ENCODE measurements around the gene PITPNM1. TPM values are rescaled to one million over a fixed set of nuclear protein-coding genes. Genes with fewer than 3 reads are reported as not detected.

Gene PITPNM1
- total RNA-seq, 1 donor from 2014 or later: 50.8 TPM

- TF ChIP-seq, protein P1, sequence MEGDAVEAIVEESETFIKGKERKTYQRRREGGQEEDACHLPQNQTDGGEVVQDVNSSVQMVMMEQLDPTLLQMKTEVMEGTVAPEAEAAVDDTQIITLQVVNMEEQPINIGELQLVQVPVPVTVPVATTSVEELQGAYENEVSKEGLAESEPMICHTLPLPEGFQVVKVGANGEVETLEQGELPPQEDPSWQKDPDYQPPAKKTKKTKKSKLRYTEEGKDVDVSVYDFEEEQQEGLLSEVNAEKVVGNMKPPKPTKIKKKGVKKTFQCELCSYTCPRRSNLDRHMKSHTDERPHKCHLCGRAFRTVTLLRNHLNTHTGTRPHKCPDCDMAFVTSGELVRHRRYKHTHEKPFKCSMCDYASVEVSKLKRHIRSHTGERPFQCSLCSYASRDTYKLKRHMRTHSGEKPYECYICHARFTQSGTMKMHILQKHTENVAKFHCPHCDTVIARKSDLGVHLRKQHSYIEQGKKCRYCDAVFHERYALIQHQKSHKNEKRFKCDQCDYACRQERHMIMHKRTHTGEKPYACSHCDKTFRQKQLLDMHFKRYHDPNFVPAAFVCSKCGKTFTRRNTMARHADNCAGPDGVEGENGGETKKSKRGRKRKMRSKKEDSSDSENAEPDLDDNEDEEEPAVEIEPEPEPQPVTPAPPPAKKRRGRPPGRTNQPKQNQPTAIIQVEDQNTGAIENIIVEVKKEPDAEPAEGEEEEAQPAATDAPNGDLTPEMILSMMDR (IDR thresholded peaks at IDR 0.05; ENCODE audit: insufficient read depth, low read length, poor library complexity, severe bottlenecking): no peak
- no peaks in the 10 kb centered on the region for H3K27me3 ChIP-seq (ENCODE audit: control insufficient read depth, insufficient read depth, low read length)
- H3K4me3 ChIP-seq (ENCODE audit: low read depth, low read length): no peak overlapping the region
- DNase-seq (ENCODE audit: low read depth): no peak
- no peaks in the 10 kb centered on the region for H3K36me3 ChIP-seq (ENCODE audit: control insufficient read depth, insufficient read depth, low read length)
Observed at GRCh38 chr11:67448220-67448609, 56.9 kb downstream of the PITPNM1 start.

- DNase-seq (ENCODE audit: low read depth): no peak
Observed at GRCh38 chr11:67445515-67445914, 59.6 kb downstream of the PITPNM1 start.

DNA sequence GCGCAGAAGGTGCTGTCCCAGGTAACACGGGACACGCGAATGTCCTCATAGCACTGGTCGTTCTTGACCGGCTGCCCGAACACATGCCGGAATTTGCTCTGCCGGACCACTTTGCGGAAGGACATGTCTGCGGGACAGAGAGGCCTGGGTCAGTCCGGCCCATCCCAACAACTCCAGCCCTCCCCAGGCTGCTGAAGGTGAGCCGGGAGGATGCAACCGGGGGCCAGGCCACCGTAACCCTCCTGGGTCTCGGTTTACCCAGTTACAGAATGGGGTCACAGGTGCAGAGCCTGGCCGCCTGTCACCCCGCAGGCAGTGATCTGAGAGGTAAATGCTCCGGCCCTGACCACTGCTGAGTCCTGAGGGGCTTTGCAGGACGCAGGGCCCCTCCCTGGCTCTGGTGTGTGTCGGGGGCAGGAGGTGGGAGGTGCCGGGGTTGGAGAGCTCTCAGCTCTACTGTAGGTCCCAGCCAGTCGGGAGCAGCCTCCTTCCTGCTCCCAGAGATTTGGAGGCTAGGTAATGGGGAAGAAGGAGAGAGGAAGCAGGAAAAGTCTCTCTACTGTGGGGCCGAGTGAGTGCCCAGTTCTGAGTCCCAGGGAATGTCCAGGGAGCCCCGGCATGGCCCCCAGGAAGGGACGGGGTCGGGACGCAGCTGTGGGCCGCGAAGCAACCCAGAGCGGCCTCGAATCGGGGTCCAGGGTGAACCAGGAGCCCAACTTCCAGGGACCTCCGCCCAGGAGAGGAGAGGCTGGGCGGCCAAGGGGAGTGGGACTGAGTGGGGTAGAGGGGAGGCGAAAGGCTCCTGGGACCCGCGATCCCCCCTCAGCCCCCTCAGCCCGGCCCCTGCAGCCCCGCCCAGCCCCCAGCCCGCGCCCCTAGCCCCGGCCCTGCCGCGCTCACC, 62.4 kb downstream of the PITPNM1 start:
- Histone ChIP-seq H3K36me3 (ENCODE audit: control insufficient read depth, insufficient read depth, low read length) (peaks cover 2% of the 10 kb centered on the region), H3K27me3 (ENCODE audit: control insufficient read depth, insufficient read depth, low read length) (no peaks in the 10 kb centered on the region), H3K4me3 (ENCODE audit: low read depth, low read length) (peak overlapping the region; percentile 94)
- no peak for DNase-seq (ENCODE audit: low read depth)
- TF ChIP-seq, protein P1 (IDR thresholded peaks at IDR 0.05; ENCODE audit: insufficient read depth, low read length, poor library complexity, severe bottlenecking): no peak

More at GRCh38 chr11:67445515-67445914, 59.6 kb downstream of the PITPNM1 start:
- TF ChIP-seq, protein P1 (IDR thresholded peaks at IDR 0.05; ENCODE audit: insufficient read depth, low read length, poor library complexity, severe bottlenecking): no peak
- H3K27me3 ChIP-seq (ENCODE audit: control insufficient read depth, insufficient read depth, low read length): no peaks in the 10 kb centered on the region
- no peak overlapping the region for H3K4me3 ChIP-seq (ENCODE audit: low read depth, low read length)
- H3K36me3 ChIP-seq (ENCODE audit: control insufficient read depth, insufficient read depth, low read length): no peaks in the 10 kb centered on the region

Other genes with a start within 250 kb of the PITPNM1 start
- 46.4 and 51.3 TPM in 2 replicates for gene GRK2, start 238.9 kb downstream of the PITPNM1 start, total RNA-seq
- 36.6 and 48.5 TPM in 2 replicates for gene ANKRD13D, start 216.1 kb downstream of the PITPNM1 start, total RNA-seq
- gene SSH3, start 201.8 kb downstream of the PITPNM1 start, total RNA-seq: 37.2 and 39.9 TPM in 2 replicates
- gene POLD4, start 151.8 kb downstream of the PITPNM1 start, total RNA-seq: 70.7 and 75.5 TPM in 2 replicates
- gene CLCF1, start 131.8 kb downstream of the PITPNM1 start, total RNA-seq: 33.1 and 34.3 TPM in 2 replicates
- 8.3 and 13.6 TPM in 2 replicates for gene RAD9A, start 113.4 kb downstream of the PITPNM1 start, total RNA-seq
- 309 and 319 TPM in 2 replicates for gene PPP1CA, start 103.5 kb downstream of the PITPNM1 start, total RNA-seq
- gene TBC1D10C, start 101.3 kb downstream of the PITPNM1 start, total RNA-seq: 0.84 and 1.0 TPM in 2 replicates
- gene CARNS1, start 89.7 kb downstream of the PITPNM1 start, total RNA-seq: 0.21 and 0.27 TPM in 2 replicates
- gene RPS6KB2, start 76.9 kb downstream of the PITPNM1 start, total RNA-seq: 64.6 and 86.5 TPM in 2 replicates
- 2.5 and 3.0 TPM in 2 replicates for gene PTPRCAP, start 67.7 kb downstream of the PITPNM1 start, total RNA-seq
- 136 and 153 TPM in 2 replicates for gene CORO1B, start 61.9 kb downstream of the PITPNM1 start, total RNA-seq
- gene GPR152, start 52.6 kb downstream of the PITPNM1 start, total RNA-seq: not detected in 2 replicates
- gene CABP4, start 50.0 kb downstream of the PITPNM1 start, total RNA-seq: 0.17 TPM in 1 of 2 replicates, not detected in the other
- gene TMEM134, start 36.1 kb downstream of the PITPNM1 start, total RNA-seq: 53.8 and 102 TPM in 2 replicates
- gene AIP, start 22.3 kb downstream of the PITPNM1 start, total RNA-seq: 45.9 and 55.9 TPM in 2 replicates
- gene CDK2AP2, start 2.8 kb upstream of the PITPNM1 start, total RNA-seq: 104 and 135 TPM in 2 replicates
- not detected in 2 replicates for gene CABP2, start 18.1 kb upstream of the PITPNM1 start, total RNA-seq
- 1,390 and 1,923 TPM in 2 replicates for gene GSTP1, start 78.4 kb upstream of the PITPNM1 start, total RNA-seq
- 229 and 262 TPM in 2 replicates for gene NDUFV1, start 101.6 kb upstream of the PITPNM1 start, total RNA-seq
- gene NUDT8, start 124.6 kb upstream of the PITPNM1 start, total RNA-seq: 5.1 TPM in 2 replicates
- gene TBX10, start 134.4 kb upstream of the PITPNM1 start, total RNA-seq: not detected in 2 replicates
- gene ACY3, start 145.4 kb upstream of the PITPNM1 start, total RNA-seq: 0.21 TPM in 1 of 2 replicates, not detected in the other
- gene ALDH3B2, start 169.3 kb upstream of the PITPNM1 start, total RNA-seq: 0.07 and 0.13 TPM in 2 replicates

All from kidney epithelial cell (primary cell).